DND-41 (cell line): ENCODE measurements around the gene WAC.

Experiments used
- ATAC-seq: fragments of 200-7000 bp; cut with Tn5 transposase; 3 replicates; pipeline ENCODE4 v1.9.1; 2021; ENCODE audit warnings: low read depth; ENCODE audit not compliant: insufficient read depth
- DNase-seq: peaks from one replicate; pipeline ENCODE4 v3.0.0-alpha.2; 2020
- H2AFZ ChIP-seq: 2 replicates; pipeline ENCODE4 v1.6.0; 2012; ENCODE audit warnings: low read depth, low read length
- H3K27ac ChIP-seq: 2 replicates; pipeline ENCODE4 v1.5.1; 2012; ENCODE audit warnings: low read length, inconsistent platforms
- H3K27me3 ChIP-seq: fragments of 200-600 bp; sonication (generic); 2 replicates; pipeline ENCODE4 v1.6.0; 2012; ENCODE audit warnings: low read length, mild to moderate bottlenecking, inconsistent platforms; ENCODE audit not compliant: insufficient read depth, poor library complexity
- H3K36me3 ChIP-seq: 2 replicates; pipeline ENCODE4 v1.5.1; 2012; ENCODE audit warnings: low read length, inconsistent platforms; ENCODE audit not compliant: insufficient read depth
- H3K4me1 ChIP-seq: 2 replicates; pipeline ENCODE4 v1.5.1; 2012; ENCODE audit warnings: mild to moderate bottlenecking, low read length; ENCODE audit not compliant: insufficient read depth
- H3K4me2 ChIP-seq: 2 replicates; pipeline ENCODE4 v1.6.0; 2012; ENCODE audit warnings: mild to moderate bottlenecking, moderate library complexity, low read length, inconsistent platforms; ENCODE audit not compliant: insufficient read depth
- H3K4me3 ChIP-seq, 2 experiments: fragments of 200-600 bp in 1 of 2; shearing (Covaris generic) in 1 of 2; 2 replicates each; pipeline ENCODE4 v1.5.1; 2012 to 2016; ENCODE audit warnings: inconsistent platforms in 2 of 2, low read length in 2 of 2, mild to moderate bottlenecking in 2 of 2, low read depth in 1 of 2, moderate library complexity in 1 of 2
- H3K79me2 ChIP-seq: 2 replicates; pipeline ENCODE4 v1.6.0; 2012; ENCODE audit warnings: low read length, inconsistent platforms; ENCODE audit not compliant: insufficient read depth
- H3K9ac ChIP-seq: 2 replicates; pipeline ENCODE4 v1.6.0; 2012; ENCODE audit warnings: low read depth, mild to moderate bottlenecking, inconsistent platforms, low read length, moderate library complexity
- H3K9me3 ChIP-seq: 2 replicates; pipeline ENCODE4 v1.5.1; 2012; ENCODE audit warnings: low read length, moderate library complexity, mild to moderate bottlenecking, inconsistent platforms; ENCODE audit not compliant: insufficient read depth, severe bottlenecking
- H4K20me1 ChIP-seq: 2 replicates; pipeline ENCODE4 v1.6.0; 2012; ENCODE audit warnings: low read length; ENCODE audit not compliant: insufficient read depth
- EZH2 ChIP-seq: IDR thresholded peaks from 3 replicates; pipeline ENCODE4 v1.6.1; 2012; ENCODE audit warnings: borderline replicate concordance, low read depth, mild to moderate bottlenecking, moderate library complexity, low read length, inconsistent platforms; ENCODE audit not compliant: severe bottlenecking
- TF ChIP-seq, protein P1 (sequence below): IDR thresholded peaks from 2 replicates; pipeline ENCODE4 v1.5.1; 2012; ENCODE audit warnings: borderline replicate concordance, low read length, moderate library complexity, mild to moderate bottlenecking; ENCODE audit not compliant: poor library complexity, severe bottlenecking; ENCODE audit errors: extremely low read depth

Gene WAC

DNA sequence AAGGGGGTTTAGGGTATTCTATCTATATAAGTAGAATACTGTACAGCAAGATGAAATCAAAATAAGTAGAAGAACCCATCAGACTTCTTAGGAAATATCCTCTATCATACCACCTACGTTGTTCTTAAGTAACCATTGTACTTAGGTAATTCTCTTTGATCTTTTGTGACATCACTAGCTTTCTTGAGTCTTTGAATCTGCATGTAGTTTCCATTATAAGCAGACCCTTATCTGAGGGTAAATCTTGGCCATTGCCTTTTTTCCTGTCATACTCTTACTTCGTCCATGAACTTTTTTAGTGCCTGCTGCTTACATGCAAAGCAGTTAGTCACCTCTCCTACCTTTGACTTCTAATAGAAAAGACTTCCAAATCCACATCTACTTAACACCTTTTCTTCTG, 49.0 kb downstream of the WAC start:
- Histone ChIP-seq H3K36me3 (peaks cover 99% of the 10 kb centered on the region), H3K27ac (no peak overlapping the region), H3K4me2 (no peak overlapping the region), H3K27me3 (no peaks in the 10 kb centered on the region), H3K4me3 (no peak overlapping the region), H4K20me1 (peaks cover 93% of the 10 kb centered on the region), H3K4me1 (no peaks in the 10 kb centered on the region), H3K9me3 (no peaks in the 10 kb centered on the region), H3K79me2 (peaks cover 99% of the 10 kb centered on the region), H3K9ac (no peak overlapping the region), H2AFZ (no peak overlapping the region)
- TF ChIP-seq, protein P1, sequence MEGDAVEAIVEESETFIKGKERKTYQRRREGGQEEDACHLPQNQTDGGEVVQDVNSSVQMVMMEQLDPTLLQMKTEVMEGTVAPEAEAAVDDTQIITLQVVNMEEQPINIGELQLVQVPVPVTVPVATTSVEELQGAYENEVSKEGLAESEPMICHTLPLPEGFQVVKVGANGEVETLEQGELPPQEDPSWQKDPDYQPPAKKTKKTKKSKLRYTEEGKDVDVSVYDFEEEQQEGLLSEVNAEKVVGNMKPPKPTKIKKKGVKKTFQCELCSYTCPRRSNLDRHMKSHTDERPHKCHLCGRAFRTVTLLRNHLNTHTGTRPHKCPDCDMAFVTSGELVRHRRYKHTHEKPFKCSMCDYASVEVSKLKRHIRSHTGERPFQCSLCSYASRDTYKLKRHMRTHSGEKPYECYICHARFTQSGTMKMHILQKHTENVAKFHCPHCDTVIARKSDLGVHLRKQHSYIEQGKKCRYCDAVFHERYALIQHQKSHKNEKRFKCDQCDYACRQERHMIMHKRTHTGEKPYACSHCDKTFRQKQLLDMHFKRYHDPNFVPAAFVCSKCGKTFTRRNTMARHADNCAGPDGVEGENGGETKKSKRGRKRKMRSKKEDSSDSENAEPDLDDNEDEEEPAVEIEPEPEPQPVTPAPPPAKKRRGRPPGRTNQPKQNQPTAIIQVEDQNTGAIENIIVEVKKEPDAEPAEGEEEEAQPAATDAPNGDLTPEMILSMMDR = no peak
- TF ChIP-seq EZH2 = no peak
- DNase-seq (no peak), ATAC-seq (no peak)

DNA sequence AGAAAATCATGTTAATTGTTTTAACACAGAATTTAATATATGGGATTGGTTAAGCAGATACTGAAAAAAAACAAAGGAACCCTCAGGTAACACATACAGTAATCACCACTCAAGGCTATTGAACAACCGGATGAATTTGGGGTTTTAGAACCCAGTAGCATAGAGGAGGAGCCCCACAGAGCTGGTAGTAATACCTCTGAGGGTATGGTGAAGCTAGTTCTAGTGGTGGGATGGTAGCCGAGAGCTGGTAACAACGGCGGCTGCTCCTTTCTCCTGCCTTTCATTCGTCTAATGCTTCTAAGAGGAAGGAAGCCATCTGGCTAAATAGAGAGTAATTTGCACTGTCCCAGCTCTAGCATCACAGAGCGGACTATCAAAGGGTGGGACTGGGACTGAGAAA, 52.2 kb downstream of the WAC start:
- no peak overlapping the region for H3K9ac ChIP-seq
- peaks cover 99% of the 10 kb centered on the region for H3K79me2 ChIP-seq
- peaks cover 82% of the 10 kb centered on the region for H4K20me1 ChIP-seq
- no peak overlapping the region for H2AFZ ChIP-seq
- no peak overlapping the region for H3K4me2 ChIP-seq
- DNase-seq (no peak), ATAC-seq (no peak)
- peaks cover 98% of the 10 kb centered on the region for H3K36me3 ChIP-seq
- H3K9me3 ChIP-seq = no peaks in the 10 kb centered on the region
- no peak overlapping the region for H3K4me3 ChIP-seq
- no peaks in the 10 kb centered on the region for H3K4me1 ChIP-seq
- TF ChIP-seq, protein P1 = no peak
- TF ChIP-seq EZH2 = no peak
- H3K27me3 ChIP-seq = no peaks in the 10 kb centered on the region
- no peak overlapping the region for H3K27ac ChIP-seq

DNA sequence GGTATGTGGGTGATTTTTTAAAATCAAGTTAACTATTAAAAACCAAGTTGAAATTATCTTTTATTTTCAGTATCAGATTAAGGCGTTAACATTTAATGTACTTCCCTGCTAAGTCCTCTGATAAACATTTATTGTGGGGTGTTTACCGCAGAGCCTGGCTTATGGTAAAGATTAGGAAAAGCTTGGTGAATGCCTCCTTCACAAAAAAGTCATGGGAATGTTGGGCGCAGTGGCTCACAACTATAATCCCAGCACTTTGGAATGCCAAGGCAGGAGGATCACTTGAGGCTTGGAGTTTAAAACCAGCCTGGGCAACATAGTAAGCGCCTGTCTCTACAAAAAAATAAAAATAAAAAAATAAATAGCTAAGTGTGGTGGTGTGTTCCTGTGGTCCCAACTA, 53.3 kb downstream of the WAC start:
- Histone ChIP-seq H3K4me3 (no peak overlapping the region), H2AFZ (no peak overlapping the region), H3K4me1 (no peaks in the 10 kb centered on the region), H4K20me1 (peaks cover 77% of the 10 kb centered on the region), H3K9ac (no peak overlapping the region), H3K27ac (no peak overlapping the region), H3K9me3 (no peaks in the 10 kb centered on the region), H3K4me2 (no peak overlapping the region), H3K79me2 (peaks cover 99% of the 10 kb centered on the region), H3K36me3 (peaks cover 99% of the 10 kb centered on the region), H3K27me3 (no peaks in the 10 kb centered on the region)
- ATAC-seq (no peak), DNase-seq (no peak)
- TF ChIP-seq, protein P1 = no peak
- TF ChIP-seq EZH2 = no peak

DNA sequence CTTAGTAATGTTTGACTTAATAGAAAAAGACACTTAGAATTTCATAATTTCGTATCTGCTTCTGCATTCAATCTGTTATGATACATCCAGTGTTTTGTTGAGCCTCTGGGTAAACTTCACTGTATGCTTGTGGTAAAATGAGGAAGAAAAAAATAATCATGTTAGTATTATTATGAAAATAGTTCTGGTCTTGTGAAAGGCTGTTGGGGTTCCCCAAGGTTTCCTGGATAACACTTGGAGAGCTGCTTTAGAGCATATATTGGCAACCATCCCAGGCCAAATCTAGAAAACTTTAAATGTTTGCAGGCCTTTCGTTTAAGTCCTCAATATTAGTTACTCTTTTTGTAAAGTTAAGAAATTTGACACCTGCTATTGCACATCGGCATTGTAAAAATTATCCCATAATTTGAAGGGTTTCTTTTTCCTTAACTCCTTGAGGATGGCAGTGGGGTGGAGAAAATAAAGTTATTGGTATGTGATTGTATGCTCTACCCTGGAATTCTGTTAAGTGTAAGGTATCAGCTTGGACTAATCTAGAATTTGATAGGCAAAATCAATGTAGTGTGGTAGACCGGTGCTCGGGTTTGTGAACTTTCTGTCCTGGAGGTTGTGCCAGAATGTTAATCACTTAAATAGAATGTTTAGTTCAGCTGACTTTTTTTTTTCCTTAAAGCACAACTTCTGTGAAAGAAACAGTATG, 54.5 kb downstream of the WAC start:
- Histone ChIP-seq H2AFZ (no peak overlapping the region), H3K27ac (no peak overlapping the region)

More for the DNA sequence above, 54.5 kb downstream of the WAC start:
- DNase-seq = no peak
- Histone ChIP-seq H4K20me1 (peaks cover 72% of the 10 kb centered on the region), H3K27me3 (no peaks in the 10 kb centered on the region), H3K4me2 (no peak overlapping the region), H3K9me3 (no peaks in the 10 kb centered on the region), H3K9ac (no peak overlapping the region), H3K4me3 (no peak overlapping the region), H3K79me2 (peaks cover 99% of the 10 kb centered on the region), H3K36me3 (peaks cover 98% of the 10 kb centered on the region), H3K4me1 (no peaks in the 10 kb centered on the region)
- TF ChIP-seq, protein P1 = no peak
- no peak for TF ChIP-seq EZH2
- no peak for ATAC-seq
